ENCODE measurements around the gene CDC20B.
"Not testable (repeated sequence)": the region's sequence is repeated elsewhere in the genome, so short reads cannot be mapped to it uniquely, and the experiment has no call there.

The CDC20B gene

DNA sequence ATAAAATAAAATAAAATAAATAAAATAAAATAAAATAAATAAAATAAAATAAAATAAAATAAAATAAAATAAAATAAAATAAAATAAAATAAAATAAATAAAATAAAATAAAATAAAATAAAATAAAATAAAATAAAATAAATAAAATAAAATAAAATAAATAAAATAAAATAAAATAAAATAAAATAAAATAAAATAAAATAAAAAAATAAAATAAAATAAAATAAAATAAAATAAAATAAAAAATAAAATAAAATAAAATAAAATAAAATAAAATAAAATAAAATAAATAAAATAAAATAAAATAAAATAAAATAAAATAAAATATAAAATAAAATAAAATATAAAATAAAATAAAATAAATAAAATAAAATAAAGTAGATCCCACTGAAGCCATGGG, 67.0 kb downstream of the CDC20B start:
- not testable (repeated sequence) for DNase-seq (ENCODE audit: insufficient read length, low spot score); FAIRE-seq

DNA sequence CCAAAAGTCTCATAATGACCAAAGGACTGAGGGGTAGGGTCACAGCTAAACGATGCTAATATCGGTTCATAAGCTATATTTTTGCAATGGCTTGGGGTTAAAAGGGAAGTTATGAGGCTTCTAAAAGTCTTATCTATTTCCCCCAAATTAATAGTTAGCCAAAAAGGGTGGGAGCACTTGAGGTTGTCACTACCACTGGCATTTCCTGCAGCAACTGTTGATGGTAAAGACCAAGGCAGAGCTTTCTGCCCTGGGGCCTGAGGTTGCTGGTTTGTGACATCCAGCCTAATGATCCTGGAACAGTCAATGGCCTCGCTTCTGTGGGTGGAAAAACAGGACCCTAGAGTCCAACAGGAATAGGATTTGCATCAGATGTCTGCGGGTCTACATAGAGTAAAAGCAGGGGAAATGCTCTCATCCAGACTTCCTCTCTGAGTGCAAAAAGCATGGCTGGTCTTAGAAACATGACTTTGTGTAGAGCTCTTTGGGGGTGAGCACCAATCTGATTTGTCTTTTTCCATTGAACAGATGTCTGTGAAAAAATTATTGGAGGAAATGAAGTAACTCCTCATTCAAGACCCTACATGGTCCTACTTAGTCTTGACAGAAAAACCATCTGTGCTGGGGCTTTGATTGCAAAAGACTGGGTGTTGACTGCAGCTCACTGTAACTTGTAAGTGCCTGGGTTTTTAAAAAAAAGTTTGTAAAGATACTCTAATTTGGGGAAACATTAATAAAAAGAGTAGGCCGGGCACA, 67.9 kb downstream of the CDC20B start:
- DNase-seq (ENCODE audit: insufficient read length, low spot score) (no peak), FAIRE-seq (no peak)

DNA sequence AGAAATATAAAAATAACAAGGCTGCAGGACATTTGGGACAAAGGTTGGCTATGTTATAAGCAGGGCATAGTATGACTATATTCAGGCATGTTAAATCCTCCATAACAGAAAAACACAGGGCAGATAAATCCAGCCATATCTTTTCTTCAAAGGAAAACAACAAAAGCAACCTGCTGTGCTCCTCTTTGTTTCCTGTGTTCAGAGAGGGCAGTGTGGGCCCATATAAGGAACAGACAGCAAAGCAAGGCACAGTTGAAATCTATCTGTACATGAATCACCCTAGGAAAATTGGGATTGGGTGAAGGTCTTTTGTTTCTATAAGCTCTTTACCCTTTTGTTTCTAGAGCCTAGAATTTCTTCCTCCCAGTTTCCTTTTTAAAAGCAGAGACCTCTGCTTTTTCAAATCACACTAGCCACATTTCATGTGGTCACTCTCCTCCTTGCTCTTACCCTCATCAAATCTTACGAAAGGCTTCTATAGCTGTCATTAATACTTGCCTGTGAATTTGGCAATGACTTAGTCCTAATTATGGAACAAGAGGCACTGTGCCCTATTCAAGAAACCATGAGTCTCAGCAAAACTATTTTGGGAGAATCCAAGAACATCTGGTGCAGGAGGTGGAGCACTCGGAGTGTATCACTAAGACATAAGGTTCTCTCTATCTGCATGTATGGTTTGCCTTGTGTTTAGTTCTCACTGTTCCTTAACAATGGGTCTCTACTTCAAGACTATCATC, 68.8 kb downstream of the CDC20B start:
- DNase-seq (ENCODE audit: insufficient read length, low spot score) (no peak), FAIRE-seq (no peak)

DNA sequence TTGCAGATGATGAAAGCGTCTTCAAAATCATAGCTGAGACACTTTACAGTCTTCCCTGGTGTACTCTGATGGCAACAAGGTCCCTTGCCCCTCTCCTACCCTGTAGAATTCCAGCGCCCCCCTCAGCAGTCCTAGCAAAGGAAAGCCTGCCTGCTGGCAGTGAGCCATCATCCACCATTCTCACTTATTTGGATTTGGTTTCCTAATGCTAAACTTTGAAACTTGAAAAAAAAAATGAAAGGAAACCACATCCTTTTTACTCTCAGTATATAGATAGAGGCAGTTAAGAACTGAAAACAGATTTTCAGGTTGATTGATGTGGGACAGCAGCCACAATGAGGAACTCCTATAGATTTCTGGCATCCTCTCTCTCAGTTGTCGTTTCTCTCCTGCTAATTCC, 70.6 kb downstream of the CDC20B start, which contains the start of gene GZMA:
TSS of gene GZMA (plus strand) at position 299 of the 400 bp plus-strand sequence. CDS start at position 336, 37 bp downstream.
- FAIRE-seq (no peak), DNase-seq (ENCODE audit: insufficient read length, low spot score) (no peak)

DNA sequence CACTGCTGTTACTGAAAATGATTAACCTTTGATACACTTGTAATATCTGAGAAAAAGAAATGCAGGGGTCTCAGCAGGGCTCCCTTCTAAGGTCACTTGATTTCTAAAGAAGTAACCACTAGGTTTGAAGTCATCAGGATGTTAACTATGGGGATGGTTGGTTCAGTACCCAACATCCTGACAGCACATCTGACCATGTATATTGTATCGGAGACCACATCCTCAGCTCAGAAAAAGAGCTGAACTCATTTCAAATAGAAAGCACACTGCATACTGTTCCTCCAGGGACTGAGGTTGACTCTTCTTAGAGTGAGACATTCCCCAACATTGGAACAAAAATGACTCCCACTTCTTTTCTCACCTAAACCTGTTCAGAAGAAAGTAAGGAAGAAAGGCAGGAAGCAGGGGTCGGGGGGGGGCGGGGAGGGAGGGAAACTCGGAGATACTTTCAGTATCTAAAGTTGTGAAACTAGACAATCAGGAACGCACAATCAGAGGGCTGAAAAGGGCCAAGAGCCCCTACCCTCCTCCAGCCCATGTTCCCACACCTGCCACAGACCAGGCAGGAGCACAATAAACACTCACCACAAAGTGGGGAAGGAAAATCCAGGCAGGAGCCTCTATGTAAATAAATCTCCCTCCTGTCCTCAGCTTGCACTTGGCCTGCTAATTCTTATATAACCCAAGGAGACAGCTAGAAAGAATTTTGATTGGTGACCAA, 71.3 kb downstream of the CDC20B start:
- no peak for FAIRE-seq
- no peak for DNase-seq (ENCODE audit: insufficient read length, low spot score)

DNA sequence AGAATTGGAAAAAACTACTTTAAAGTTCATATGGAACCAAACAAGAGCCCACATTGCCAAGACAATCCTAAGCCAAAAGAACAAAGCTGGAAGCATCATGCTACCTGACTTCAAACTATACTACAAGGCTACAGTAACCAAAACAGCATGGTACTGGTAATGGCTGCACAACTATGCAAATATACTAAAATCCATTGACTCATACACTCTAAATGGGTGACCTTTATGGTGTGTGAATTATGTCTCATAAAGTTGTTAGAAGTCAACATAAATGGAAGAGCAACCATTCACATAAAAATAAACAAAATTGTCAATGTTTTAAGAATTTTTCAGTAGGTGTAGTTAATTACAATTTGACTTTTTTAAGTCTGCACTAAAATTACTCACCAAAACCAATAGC, 71.8 kb downstream of the CDC20B start:
- DNase-seq (ENCODE audit: insufficient read length, low spot score); FAIRE-seq: not testable (repeated sequence)

DNA sequence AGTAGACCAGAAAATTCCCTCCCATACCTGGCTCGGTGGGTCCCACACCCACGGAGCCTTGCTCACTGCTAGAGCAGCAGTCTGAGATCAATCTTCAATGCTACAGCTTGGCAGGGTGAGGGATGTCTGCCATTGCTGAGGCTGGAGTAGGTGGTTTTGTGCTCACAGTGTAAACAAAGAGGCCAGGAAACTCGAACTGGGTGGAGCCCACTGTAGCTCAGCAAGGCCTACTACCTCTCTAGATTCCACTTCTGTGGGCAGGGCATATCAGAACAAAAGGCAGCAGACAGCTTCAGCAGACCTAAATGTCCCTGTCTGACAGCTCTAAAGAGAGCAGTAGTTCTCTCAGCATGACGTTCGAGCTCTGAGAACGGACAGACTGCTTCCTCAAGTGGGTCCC, 76.1 kb downstream of the CDC20B start:
- DNase-seq (ENCODE audit: insufficient read length, low spot score) (no peak), FAIRE-seq (no peak)

DNA sequence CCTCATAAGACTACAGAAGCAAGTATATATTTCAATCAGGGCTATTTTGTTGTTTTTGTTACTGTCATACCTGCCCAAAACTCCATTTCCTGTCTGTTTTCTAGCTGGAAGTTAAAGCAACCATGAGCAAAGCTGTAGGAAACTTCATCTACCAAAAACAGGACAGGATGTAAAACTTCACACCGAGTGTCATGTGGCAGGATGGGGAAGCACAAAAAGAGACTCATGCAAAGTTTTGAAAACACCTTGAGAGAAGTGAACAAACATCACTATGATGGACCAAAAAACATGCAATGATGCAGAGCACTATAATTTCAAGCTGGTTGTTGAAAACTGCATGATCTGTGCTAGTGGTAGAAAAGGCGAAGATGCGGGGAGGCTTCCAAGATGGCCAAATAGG, 76.8 kb downstream of the CDC20B start:
- no peak for FAIRE-seq
- no peak for DNase-seq (ENCODE audit: insufficient read length, low spot score)

DNA sequence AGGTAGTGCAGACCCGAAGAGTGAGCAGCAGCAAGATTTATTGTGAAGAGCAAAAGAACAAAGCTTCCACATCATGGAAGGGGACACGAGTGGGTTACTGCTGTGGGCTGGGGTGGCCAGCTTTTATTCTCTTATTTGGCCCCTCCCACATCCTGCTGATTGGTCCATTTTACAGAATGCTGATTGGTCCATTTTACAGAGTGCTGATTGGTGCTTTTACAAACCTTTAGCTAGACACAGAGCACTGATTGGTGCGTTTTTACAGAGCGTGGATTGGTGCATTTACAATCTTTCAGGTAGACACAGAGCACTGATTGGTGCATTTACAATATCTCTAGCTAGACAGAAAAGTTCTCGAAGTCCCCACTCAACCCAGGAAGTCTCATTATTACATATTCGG, 82.0 kb downstream of the CDC20B start:
- not testable (repeated sequence) for DNase-seq (ENCODE audit: insufficient read length, low spot score); FAIRE-seq

DNA sequence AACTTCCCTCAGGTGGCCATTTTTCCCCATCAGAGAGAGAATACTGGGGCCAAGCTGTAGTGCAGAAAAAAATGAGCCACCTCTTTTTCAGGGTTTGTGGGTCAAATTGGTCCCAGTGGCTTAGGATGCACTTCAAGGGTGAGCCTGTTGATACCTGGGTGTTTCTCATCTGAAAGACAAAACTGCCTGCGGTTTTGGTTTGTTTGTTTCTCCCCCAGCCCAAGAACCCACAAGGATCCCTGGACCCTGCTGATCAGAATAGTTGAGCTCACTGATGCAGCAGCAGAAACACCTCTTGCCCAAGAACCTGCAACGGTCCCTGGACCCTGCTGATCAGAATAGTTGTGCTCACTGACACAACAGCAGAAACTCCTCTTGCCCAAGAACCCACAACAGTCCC, 83.7 kb downstream of the CDC20B start:
- FAIRE-seq = not testable (repeated sequence)

DNA sequence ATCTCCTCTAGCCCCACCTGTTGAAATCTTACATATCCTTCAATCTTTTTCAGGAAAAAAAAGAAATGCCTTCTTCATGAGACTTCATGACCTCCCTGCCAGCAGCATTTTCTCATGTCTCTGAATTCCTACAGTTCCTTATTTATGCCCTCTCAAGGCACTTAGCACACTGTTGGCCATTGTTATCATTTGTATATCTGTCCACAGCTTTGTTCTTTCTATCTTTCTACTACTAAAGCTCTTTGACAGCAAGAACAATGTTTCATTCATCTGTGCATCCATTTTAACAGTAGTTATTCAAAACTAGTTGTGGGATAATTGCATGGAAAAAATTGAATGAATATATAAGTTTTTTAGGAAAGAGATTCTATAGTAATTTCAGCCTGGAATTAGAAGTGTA, 91.4 kb downstream of the CDC20B start:
- FAIRE-seq (no peak), DNase-seq (ENCODE audit: insufficient read length, low spot score) (no peak)

More for the DNA sequence above, 83.7 kb downstream of the CDC20B start:
- not testable (repeated sequence) for DNase-seq (ENCODE audit: insufficient read length, low spot score)

DNA sequence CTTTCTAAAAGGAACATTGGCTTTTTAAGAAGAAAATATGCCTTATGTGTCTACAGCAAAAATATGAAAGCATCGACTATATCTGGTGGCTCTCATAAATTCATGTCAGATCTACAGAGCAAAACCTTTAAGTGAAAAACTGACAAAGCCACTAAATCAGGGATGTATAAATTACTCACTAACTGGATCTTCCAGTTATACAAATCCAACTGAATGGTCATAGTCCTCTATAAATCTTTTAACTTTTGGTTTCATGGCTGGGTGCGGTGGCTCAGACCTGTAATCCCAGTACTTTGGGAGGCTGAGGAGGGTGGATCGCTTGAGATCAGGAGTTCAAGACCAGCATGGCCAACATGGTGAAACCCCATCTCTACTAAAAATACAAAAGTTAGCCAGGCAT, 99.8 kb downstream of the CDC20B start:
- FAIRE-seq (no peak), DNase-seq (ENCODE audit: insufficient read length, low spot score) (no peak)

DNA sequence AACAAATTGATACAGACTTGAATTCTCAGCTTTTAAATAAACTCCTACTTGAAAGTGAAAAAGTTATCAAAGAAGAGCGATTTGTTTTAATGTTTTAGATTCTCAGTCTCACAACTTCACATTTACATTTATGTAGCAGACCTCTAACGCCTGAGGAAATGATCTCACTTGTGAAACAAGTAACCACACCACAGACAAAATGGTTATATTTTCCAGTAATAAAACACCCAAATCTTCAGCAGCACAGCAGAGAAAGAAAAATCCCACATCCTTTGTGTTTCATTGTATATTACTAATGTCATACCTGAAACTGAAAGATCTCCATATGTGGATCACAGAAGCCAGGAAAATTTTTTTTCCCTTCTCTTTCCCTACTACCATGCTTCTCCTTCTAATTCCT, 100.3 kb downstream of the CDC20B start:
- no peak for FAIRE-seq
- DNase-seq (ENCODE audit: insufficient read length, low spot score) = no peak

DNA sequence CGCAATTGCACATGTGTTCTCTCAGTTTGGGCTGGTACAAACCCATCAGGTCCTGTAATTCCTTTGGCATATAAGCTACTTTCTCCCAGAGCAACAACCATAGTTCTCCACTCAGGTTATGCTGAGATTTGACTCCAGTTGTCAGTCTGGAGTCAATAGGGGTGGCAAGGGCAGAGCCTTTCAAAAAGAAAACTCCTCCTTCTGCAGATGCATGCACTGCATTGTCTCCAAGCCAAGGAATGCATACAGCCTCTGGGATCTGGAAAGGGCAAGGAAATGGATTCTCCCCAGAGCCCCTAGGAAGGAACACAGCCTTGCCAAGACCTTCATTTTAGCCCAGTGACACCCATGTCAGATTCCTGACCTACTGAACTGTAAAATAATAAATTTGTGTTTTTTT, 101.6 kb downstream of the CDC20B start:
- FAIRE-seq = no peak
- no peak for DNase-seq (ENCODE audit: insufficient read length, low spot score)

DNA sequence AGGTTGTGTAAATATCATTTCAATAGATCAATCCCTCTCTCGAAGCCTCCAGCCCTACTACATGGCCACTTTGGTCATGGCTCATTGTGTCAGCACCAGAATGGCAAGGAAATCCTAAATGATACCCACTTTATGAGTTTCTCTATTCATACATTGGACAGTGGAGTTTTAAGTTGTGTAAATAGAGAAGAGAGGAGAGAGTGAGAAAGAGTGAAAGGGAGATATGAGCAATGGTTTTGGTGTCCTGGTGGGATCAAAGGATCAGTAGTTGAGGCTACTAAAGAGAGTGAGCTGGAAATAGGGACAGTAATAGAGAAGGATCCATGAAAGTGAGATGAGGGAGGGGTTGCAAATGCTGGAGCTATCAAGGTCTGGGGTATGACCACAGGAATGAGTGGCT, 102.0 kb downstream of the CDC20B start:
- no peak for DNase-seq (ENCODE audit: insufficient read length, low spot score)

DNA sequence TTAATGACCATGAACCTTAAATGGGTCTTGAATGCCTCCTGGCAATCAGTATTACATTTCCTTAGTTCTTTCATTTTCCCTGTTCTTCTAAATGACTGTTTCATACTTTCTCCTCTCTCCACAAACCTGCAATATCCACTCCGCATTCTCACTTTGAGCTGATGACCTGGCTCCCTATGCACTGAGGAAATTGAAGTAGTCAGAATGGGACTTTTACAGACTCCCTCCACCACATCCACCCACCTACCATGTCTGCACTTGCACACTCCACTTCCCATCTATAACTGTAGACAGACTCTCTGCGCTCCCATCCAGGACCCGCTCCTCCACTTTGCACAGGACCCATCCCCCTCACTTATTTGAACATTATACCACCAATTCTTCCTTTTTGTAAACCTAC, 106.7 kb downstream of the CDC20B start:
- DNase-seq (ENCODE audit: insufficient read length, low spot score) (no peak), FAIRE-seq (no peak)

More for the DNA sequence above, 102.0 kb downstream of the CDC20B start:
- no peak for FAIRE-seq

DNA sequence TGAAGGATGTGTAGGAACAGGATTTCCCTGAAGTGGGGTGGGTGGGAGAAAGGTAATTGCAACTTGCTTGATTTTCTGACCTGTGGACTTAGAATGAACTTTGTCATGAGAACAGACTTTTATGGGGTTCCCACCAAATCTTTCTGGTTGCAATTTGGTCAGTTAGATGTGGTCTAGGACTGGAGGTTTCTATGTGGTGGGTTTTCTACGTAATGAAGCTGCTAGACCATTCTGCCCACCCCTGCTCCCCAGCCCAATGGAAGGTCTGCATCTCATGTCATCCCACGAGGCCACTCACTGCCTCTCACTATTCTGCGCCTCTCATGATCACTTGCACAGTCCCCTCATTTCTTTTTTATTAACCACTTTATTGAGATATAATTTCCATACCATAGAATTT, 108.5 kb downstream of the CDC20B start:
- DNase-seq (ENCODE audit: insufficient read length, low spot score) (no peak), FAIRE-seq (no peak)

DNA sequence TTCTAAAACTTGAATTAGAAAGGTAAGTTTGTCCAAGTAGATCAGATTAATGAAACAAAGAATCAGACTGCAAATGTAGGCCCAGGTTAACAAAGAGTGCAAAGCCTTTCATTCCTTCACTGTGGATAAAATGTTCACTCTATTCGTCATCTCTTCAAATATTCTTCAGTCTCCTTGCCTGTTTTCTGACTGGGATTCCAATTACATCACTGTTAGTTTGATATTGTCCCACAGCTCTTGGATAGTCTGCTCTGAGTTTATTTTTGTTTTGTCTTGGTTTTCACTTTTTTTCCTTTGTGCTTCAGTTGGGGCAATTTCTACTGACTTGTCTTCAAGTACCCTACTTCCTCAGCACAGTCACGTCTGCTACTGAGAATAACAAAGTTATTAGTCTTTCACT, 109.1 kb downstream of the CDC20B start:
- no peak for FAIRE-seq
- no peak for DNase-seq (ENCODE audit: insufficient read length, low spot score)

DNA sequence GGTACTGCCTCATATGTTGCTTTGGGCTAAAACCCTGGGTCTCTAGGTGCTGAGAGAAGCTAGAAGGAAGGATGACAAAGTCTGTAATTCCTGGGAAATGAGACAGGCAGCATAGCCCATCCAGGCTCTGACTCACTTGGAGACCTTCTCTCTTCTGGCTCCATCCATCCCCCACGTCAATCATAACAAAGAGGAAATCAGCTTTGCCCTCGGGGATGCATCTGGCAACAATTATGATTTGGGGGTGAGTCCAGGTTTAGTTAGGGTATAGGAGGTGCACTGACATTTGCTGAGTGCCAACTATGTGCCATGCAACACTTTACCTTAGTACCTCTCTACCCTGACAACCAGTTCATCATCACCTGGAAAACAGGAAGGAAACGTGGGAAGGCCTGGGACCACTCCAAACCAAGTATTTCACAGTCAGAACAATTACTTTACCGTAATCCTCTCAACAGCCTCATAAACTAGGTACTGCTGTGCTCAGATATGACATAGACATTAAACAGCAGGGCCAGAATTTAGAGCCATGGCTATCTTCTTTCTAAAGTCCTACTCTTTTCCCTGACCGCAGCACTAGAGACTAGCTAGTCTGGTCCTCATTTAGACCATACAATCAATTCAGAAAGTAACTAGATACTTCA, 109.6 kb downstream of the CDC20B start:
- FAIRE-seq (peak; percentile 87), DNase-seq (ENCODE audit: insufficient read length, low spot score) (peak; percentile 20)

All from HTR-8/SVneo (cell line).